ENCODE measurements around the gene DST. TPM values are rescaled to one million over a fixed set of nuclear protein-coding genes. Genes with fewer than 3 reads are reported as not detected.

DST gene
- total RNA-seq, 2 experiments from 2014 or later: 5.7 to 5.9 TPM

DNA sequence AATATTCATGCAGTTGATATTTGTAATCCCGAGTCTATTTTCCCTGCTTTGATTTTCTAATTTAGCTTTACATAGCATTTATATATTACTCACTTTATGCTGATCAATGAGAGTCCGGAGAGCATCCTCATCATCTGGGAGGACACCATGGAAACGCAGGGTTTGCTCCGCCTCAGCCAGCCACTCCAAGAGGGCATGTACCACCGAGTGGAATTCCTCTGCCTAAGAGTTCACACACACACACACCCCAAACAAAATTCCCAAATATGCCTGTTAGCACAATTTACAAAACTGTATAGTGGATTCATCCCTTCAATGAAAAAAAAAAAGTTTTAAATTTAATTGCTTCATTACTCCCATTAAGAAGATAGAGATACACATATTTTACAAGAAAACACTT lies 160.7 kb downstream of the DST start:
- POLR2A ChIA-PET: no interaction called here
- no peak for DNase-seq
- Histone ChIP-seq H3K4me3 (ENCODE audit: low read length) (no peak overlapping the region), H3K4me1 (ENCODE audit: insufficient read depth, low read length) (no peaks in the 10 kb centered on the region), H3K36me3 (ENCODE audit: insufficient read depth, low read length) (no peaks in the 10 kb centered on the region), H3K27ac (ENCODE audit: low read depth in 1 of 2, low read length in 2 of 2) (no peak overlapping the region), H3K27me3 (ENCODE audit: control insufficient read depth in 1 of 2, insufficient read depth in 2 of 2, low read length in 2 of 2) (no peaks in the 10 kb centered on the region), H3K9me3 (ENCODE audit: control insufficient read depth in 1 of 2, insufficient read depth in 1 of 2, low read length in 2 of 2) (no peaks in the 10 kb centered on the region)
- Mint-ChIP-seq H3K9me3 (no peaks in the 10 kb centered on the region), H3K27ac (no peak overlapping the region), H3K36me3 (ENCODE audit: low read depth) (no peaks in the 10 kb centered on the region), H3K27me3 (no peaks in the 10 kb centered on the region), H3K4me3 (no peak overlapping the region), H3K4me1 (ENCODE audit: low read depth) (no peaks in the 10 kb centered on the region)
- ATAC-seq (ENCODE audit: poor library complexity): no peak
- intact Hi-C loops (cut with DNase I, micrococcal nuclease): no loop called here
- TF ChIP-seq CTCF (IDR thresholded peaks at IDR 0.05): no peak
- CTCF ChIA-PET: no interaction called here

DNA sequence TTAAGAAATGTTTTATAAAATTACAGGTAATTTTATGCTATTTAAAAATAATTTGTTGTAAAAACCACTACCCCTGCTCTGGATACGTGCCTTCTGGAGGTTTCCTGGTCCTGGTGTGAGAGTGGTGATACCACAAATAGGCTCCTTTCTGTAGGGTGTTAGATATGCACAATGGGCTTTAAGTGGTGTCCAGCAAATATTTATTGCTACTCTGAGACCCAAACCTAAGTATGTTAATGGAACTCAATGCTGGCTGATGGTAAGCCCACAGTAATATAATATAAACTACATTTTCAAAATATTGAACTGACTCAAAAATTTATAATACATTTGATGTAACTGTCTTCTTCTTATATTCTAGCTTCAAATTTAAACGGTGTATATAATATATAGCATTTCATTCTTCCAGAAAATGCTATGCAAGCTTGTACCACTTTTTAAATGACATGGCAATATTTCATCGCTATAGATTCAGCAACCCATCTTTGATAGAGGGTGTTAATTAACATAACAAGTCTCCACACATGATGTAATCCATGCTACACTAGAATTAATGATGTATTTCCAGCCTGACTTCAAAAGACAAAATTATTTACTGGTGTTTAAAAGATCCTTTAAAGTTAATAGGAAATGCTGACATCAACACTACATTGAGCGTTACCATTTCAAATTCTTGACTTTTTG lies 161.9 kb downstream of the DST start:
- no peak overlapping the region for H3K27ac ChIP-seq (ENCODE audit: low read depth in 1 of 2, low read length in 2 of 2)
- DNase-seq (no peak), ATAC-seq (ENCODE audit: poor library complexity) (no peak)
- Mint-ChIP-seq H3K36me3 (ENCODE audit: low read depth) (no peaks in the 10 kb centered on the region), H3K27ac (no peak overlapping the region), H3K9me3 (no peaks in the 10 kb centered on the region), H3K27me3 (no peaks in the 10 kb centered on the region), H3K4me1 (ENCODE audit: low read depth) (no peaks in the 10 kb centered on the region), H3K4me3 (no peak overlapping the region)
- POLR2A ChIA-PET: no interaction called here
- H3K4me1 ChIP-seq (ENCODE audit: insufficient read depth, low read length): no peaks in the 10 kb centered on the region
- H3K9me3 ChIP-seq (ENCODE audit: control insufficient read depth in 1 of 2, insufficient read depth in 1 of 2, low read length in 2 of 2): no peaks in the 10 kb centered on the region
- H3K4me3 ChIP-seq (ENCODE audit: low read length): no peak overlapping the region
- TF ChIP-seq CTCF (IDR thresholded peaks at IDR 0.05): no peak
- CTCF ChIA-PET: no interaction called here
- H3K27me3 ChIP-seq (ENCODE audit: control insufficient read depth in 1 of 2, insufficient read depth in 2 of 2, low read length in 2 of 2): no peaks in the 10 kb centered on the region
- H3K36me3 ChIP-seq (ENCODE audit: insufficient read depth, low read length): no peaks in the 10 kb centered on the region
- intact Hi-C loops (cut with DNase I, micrococcal nuclease): no loop called here

DNA sequence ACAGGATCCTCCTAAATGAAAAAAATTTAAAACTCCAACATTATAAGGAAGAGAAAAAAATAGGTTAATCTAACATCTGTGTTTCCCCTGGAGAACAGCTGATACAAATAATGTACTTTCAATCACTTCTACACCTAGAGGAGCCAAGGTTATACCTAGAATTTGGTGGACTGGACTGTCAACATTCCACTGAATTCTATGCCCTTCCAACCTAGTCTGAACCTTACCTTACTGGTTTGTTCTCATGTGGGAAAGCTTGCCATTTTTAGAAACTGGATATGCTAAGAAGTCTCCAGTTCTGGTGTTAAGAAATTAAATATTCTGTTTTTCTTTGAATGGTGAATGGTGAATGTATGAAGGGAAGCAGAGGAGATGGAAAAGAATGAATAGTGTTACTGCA lies 162.4 kb downstream of the DST start:
- no peaks in the 10 kb centered on the region for H3K27me3 ChIP-seq (ENCODE audit: control insufficient read depth in 1 of 2, insufficient read depth in 2 of 2, low read length in 2 of 2)
- DNase-seq (no peak), ATAC-seq (ENCODE audit: poor library complexity) (no peak)
- no peak overlapping the region for H3K4me3 ChIP-seq (ENCODE audit: low read length)
- H3K4me1 ChIP-seq (ENCODE audit: insufficient read depth, low read length): no peaks in the 10 kb centered on the region
- POLR2A ChIA-PET: no interaction called here
- H3K27ac ChIP-seq (ENCODE audit: low read depth in 1 of 2, low read length in 2 of 2): no peak overlapping the region
- no peaks in the 10 kb centered on the region for H3K27me3 Mint-ChIP-seq
- CTCF ChIA-PET: interaction anchor here (0.6 kb wide), 1 partner anchor 82 kb away, joined by 6 read pairs; no protein-coding TSS in a partner anchor
- no peaks in the 10 kb centered on the region for H3K36me3 ChIP-seq (ENCODE audit: insufficient read depth, low read length)
- no peaks in the 10 kb centered on the region for H3K4me1 Mint-ChIP-seq (ENCODE audit: low read depth)
- no peaks in the 10 kb centered on the region for H3K36me3 Mint-ChIP-seq (ENCODE audit: low read depth)
- H3K9me3 ChIP-seq (ENCODE audit: control insufficient read depth in 1 of 2, insufficient read depth in 1 of 2, low read length in 2 of 2): no peaks in the 10 kb centered on the region
- H3K9me3 Mint-ChIP-seq: no peaks in the 10 kb centered on the region
- no peak overlapping the region for H3K4me3 Mint-ChIP-seq
- no peak overlapping the region for H3K27ac Mint-ChIP-seq
- no peak for TF ChIP-seq CTCF (IDR thresholded peaks at IDR 0.05)
- intact Hi-C loops (cut with DNase I, micrococcal nuclease): no loop called here

Data from CD4-positive, alpha-beta T cell (primary cell).